Stomach (tissue), 9 donors: Measurements from ENCODE around the gene RGS13. TPM values are rescaled to one million over a fixed set of nuclear protein-coding genes. Genes with fewer than 3 reads are reported as not detected.

Source experiments
- DNase-seq, 2 donors: peaks; one replicate each; pipeline versions ENCODE4 v3.0.0 to v3.0.0-alpha.2; 2013 to 2019
- H3K27ac ChIP-seq, 5 donors: fragments of 200-600 bp in 4 of 5; sonication (generic) in 4 of 5; one replicate each; pipeline ENCODE4 v1.5.1; 2013 to 2019; ENCODE audit warnings: mild to moderate bottlenecking in 1 of 5, moderate library complexity in 1 of 5
- H3K27me3 ChIP-seq, 3 donors: fragments of 200-600 bp; sonication (generic); one replicate each; pipeline ENCODE4 v1.5.1; 2017 to 2019; ENCODE audit warnings: mixed run types in 1 of 3
- H3K36me3 ChIP-seq, 4 donors: fragments of 200-600 bp; sonication (generic); 1 replicate in 3 of 4; 2 replicates in 1 of 4; pipeline ENCODE4 v1.5.1; 2016 to 2019
- H3K4me1 ChIP-seq, 4 donors: fragments of 200-600 bp; sonication (generic); one replicate each; pipeline ENCODE4 v1.5.1; 2016 to 2019
- H3K4me3 ChIP-seq, 4 donors: fragments of 200-600 bp; sonication (generic) in 3 of 4; one replicate each; pipeline ENCODE4 v1.5.1; 2016 to 2019; ENCODE audit warnings: mild to moderate bottlenecking in 1 of 4
- H3K9me3 ChIP-seq, 4 donors: fragments of 200-600 bp; sonication (generic); one replicate each; pipeline ENCODE4 v1.5.1; 2016 to 2019
- CTCF ChIP-seq, 7 experiments: fragments of 450-650 bp in 4 of 7; fragments of 200-600 bp in 3 of 7; sonication (generic) in 3 of 7; IDR thresholded peaks; one replicate each; pipeline ENCODE4 v1.5.1; 2016 to 2019; ENCODE audit warnings: antibody characterized with exemption in 7 of 7, control low read depth in 2 of 7, mild to moderate bottlenecking in 1 of 7
- EP300 ChIP-seq: sonication (generic); formaldehyde crosslinking; IDR thresholded peaks from one replicate; pipeline ENCODE4 v1.6.1; 2017; ENCODE audit warnings: antibody characterized with exemption
- POLR2A ChIP-seq, 4 donors: fragments of 450-650 bp; IDR thresholded peaks; one replicate each; pipeline ENCODE4 v1.6.1; 2016; ENCODE audit warnings: antibody characterized with exemption in 4 of 4, control low read depth in 2 of 4, mild to moderate bottlenecking in 1 of 4, moderate library complexity in 1 of 4
- POLR2AphosphoS5 ChIP-seq, 3 donors: sonication (generic); formaldehyde crosslinking; IDR thresholded peaks; one replicate each; pipeline ENCODE4 v1.6.1; 2016; ENCODE audit warnings: antibody characterized with exemption in 3 of 3
- WGBS, 5 donors: extraction: QIAGEN DNeasy Blood & Tissue Kit in 3 of 5; methylation state at CpG; one replicate each; pipeline versions ENCODE4 v1.1.5 to v1.1.7; 2013 to 2018; 5-methylcytosine and 5-hydroxymethylcytosine counted together
- intact Hi-C: fragments of 100-400 bp; cut with DNase I; formaldehyde crosslinking; loops from one replicate; pipeline ENCODE4 v1.15.1; 2023; ENCODE audit warnings: low total_unique reads
- polyA plus RNA-seq, 3 donors: library from polyadenylated mRNA; stranded (reverse); fragments of 200-250 nt; gene quantifications; one replicate each; pipeline ENCODE4 v1.2.3, GENCODE V29; 2013
- total RNA-seq, 5 donors: library from RNA; depleted of rRNA; stranded (reverse); fragments of >200 nt; gene quantifications; one replicate each; pipeline versions ENCODE4 v1.1.0 to v1.2.3, GENCODE V29; 2014 to 2016
- donor health status: healthy with polysubstance abuse.
- donor health status: Bipolar disorder and iron deficiency.
- donor health status: healthy.

RGS13 gene
- total and polyA plus RNA-seq, 8 donors, result 0.73 to 7.5 (median 2.0) TPM; not detected in 2

DNA sequence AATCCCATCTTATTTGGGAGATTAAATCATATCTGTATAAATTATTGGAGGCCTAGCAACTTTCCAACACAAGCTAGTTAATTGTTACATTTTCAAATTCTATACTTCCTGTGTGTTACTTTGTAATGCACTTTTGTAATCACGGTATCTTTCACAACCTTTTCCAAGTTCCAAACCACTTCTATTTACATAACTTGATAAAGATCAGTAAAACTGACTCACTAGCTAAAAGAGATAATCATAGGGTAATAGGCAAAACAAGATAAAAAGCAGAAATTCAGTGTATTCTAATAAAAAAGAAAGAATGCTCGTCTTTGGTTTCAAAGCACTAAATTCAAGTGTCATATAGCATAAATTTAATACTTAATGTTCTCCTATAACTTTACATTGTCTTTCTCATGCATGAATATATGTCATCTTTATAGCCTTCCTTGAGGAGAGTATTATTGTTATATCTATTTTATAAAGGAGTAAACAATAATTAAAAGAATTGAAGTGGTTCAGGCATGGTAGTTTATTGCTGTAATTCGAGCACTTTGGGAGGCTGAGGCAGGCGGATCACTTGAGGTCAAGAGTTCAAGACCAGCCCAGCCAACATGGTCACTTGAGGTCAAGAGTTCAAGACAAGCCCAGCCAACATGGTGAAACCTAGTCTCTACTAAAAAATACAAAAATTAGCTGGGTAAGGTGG is 66.4 kb downstream of the RGS13 start:
- TF ChIP-seq CTCF (IDR thresholded peaks at IDR 0.05) (no peak), POLR2A (IDR thresholded peaks at IDR 0.05) (no peak), POLR2AphosphoS5 (IDR thresholded peaks at IDR 0.05) (no peak), EP300 (no peak)
- intact Hi-C loops, result no loop called here
- H3K27me3 ChIP-seq, result no peaks in the 10 kb centered on the region
- H3K27ac ChIP-seq, result no peak overlapping the region
- H3K9me3 ChIP-seq, result no peaks in the 10 kb centered on the region
- DNase-seq, result no peak
- peaks cover 0 to 26% (median 12%) of the 10 kb centered on the region in 4 donors for H3K4me1 ChIP-seq
- 49 to 62% (median 57%) methylated on average over 4 of the region's 4 CpGs for WGBS, 5 donors
- no peaks in the 10 kb centered on the region for H3K36me3 ChIP-seq
- no peak overlapping the region for H3K4me3 ChIP-seq

DNA sequence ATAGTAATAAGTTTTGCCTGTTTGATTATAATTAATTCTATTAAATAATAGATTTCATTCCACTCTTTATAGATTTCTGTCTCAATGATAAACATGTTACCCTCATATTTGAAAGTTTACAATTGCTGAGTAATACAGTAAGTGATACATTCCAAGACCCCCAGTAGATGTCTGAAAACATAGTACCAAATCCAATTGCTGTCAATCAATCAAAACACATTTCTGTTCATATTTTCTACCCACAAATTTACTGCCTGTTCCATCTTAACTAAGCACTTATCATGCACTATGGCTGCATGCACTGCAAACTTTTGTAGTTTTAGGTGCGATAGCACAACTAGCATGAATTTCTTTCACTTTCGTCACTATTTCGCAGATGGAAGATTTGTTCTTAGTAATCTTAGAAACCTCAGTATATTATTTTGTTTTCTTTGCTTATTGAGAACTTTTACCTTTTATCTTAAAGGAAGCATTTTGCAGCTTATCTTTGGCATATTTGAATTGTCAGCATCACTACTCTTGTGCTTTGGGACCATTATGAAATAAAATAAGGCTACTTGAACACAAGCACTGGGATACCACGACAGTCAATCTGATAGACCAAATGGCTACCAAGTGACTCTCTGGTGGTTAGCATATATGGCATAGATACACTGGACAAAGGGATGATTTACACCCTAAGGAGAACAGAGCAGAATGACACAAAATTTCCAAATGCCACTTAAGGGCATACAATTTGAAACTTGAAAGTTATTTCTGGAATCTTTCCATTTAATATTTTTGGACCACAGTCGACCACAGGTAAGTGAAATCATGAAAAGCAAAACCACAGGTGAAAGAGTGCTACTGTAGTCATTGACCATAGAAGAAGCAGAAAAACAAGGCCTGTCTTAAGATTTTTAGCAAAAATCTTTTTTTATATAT is 67.6 kb downstream of the RGS13 start:
- TF ChIP-seq EP300 (no peak), POLR2A (IDR thresholded peaks at IDR 0.05) (no peak), CTCF (IDR thresholded peaks at IDR 0.05) (no peak), POLR2AphosphoS5 (IDR thresholded peaks at IDR 0.05) (no peak)
- no peaks in the 10 kb centered on the region for H3K27me3 ChIP-seq

GRCh38 chr1:192705510-192705909 is 69.6 kb downstream of the RGS13 start:
- no peaks in the 10 kb centered on the region for H3K36me3 ChIP-seq
- H3K27me3 ChIP-seq, result no peaks in the 10 kb centered on the region
- no peak overlapping the region for H3K4me3 ChIP-seq
- WGBS, 5 donors, result 91 to 98% (median 98%) methylated on average over 2 of the region's 2 CpGs
- H3K4me1 ChIP-seq, result peaks cover 0 to 23% (median 11%) of the 10 kb centered on the region in 4 donors
- no peak overlapping the region for H3K27ac ChIP-seq
- TF ChIP-seq EP300 (no peak), CTCF (IDR thresholded peaks at IDR 0.05) (no peak), POLR2A (IDR thresholded peaks at IDR 0.05) (no peak), POLR2AphosphoS5 (IDR thresholded peaks at IDR 0.05) (no peak)
- intact Hi-C loops, result no loop called here
- no peaks in the 10 kb centered on the region for H3K9me3 ChIP-seq
- DNase-seq, result no peak

More for the DNA sequence above, 67.6 kb downstream of the RGS13 start:
- H3K4me3 ChIP-seq, result no peak overlapping the region
- intact Hi-C loops, result no loop called here
- H3K36me3 ChIP-seq, result no peaks in the 10 kb centered on the region
- peaks cover 0 to 26% (median 12%) of the 10 kb centered on the region in 4 donors for H3K4me1 ChIP-seq
- WGBS, 5 donors, result 77 to 91% (median 85%) methylated on average over 5 of the region's 5 CpGs
- H3K27ac ChIP-seq, result no peak overlapping the region
- no peak for DNase-seq
- H3K9me3 ChIP-seq, result no peaks in the 10 kb centered on the region

DNA sequence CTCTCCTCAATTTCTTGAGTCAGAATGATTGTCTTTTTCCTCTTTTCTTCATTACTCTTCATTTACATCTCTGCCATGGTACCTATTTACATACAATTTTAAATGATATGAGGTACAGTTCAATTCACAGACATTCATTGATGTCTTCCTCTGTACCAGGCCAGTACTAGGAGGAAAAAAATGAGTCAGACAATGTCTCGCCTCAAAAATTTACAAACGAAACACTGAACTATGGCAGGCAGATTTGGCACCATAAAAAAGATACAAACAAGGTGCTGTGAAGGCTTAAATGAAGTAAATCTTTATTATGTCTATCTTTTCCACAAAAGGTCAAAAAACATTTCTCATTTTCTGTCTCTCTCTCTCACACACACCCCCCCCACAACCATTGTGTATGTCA is 71.0 kb downstream of the RGS13 start:
- 79 to 84% (median 80%) methylated on average over 2 of the region's 2 CpGs for WGBS, 5 donors
- Histone ChIP-seq H3K9me3 (no peaks in the 10 kb centered on the region), H3K4me1 (peaks cover 0 to 9% (median 4%) of the 10 kb centered on the region in 4 donors), H3K4me3 (no peak overlapping the region), H3K27me3 (no peaks in the 10 kb centered on the region), H3K27ac (no peak overlapping the region), H3K36me3 (no peaks in the 10 kb centered on the region)
- no peak for TF ChIP-seq EP300
- TF ChIP-seq POLR2AphosphoS5 (IDR thresholded peaks at IDR 0.05), result no peak
- intact Hi-C loops, result no loop called here
- DNase-seq, result no peak
